ENCODE measurements around the gene ELL.

ELL gene

GRCh38 chr19:18481505-18482222 is 40.2 kb downstream of the ELL start:
- Histone ChIP-seq H3K9ac (no peak overlapping the region), H3K4me2 (no peak overlapping the region), H2AFZ (ENCODE audit: low read depth) (no peak overlapping the region), H3K36me3 (ENCODE audit: insufficient read depth) (no peaks in the 10 kb centered on the region), H3K4me1 (ENCODE audit: low read depth, poor library complexity, severe bottlenecking) (peaks cover 17% of the 10 kb centered on the region), H3K79me2 (ENCODE audit: insufficient read depth, low read depth) (peaks cover 98% of the 10 kb centered on the region), H3K27ac (no peak overlapping the region), H4K20me1 (ENCODE audit: insufficient read depth) (peaks cover 66% of the 10 kb centered on the region), H3K27me3 (ENCODE audit: insufficient read depth, low read depth) (no peaks in the 10 kb centered on the region), H3K4me3 (IDR thresholded peaks at IDR 0.05; ENCODE audit: insufficient read depth, low read depth, low read length) (no peak overlapping the region)
- TF ChIP-seq, protein P1, sequence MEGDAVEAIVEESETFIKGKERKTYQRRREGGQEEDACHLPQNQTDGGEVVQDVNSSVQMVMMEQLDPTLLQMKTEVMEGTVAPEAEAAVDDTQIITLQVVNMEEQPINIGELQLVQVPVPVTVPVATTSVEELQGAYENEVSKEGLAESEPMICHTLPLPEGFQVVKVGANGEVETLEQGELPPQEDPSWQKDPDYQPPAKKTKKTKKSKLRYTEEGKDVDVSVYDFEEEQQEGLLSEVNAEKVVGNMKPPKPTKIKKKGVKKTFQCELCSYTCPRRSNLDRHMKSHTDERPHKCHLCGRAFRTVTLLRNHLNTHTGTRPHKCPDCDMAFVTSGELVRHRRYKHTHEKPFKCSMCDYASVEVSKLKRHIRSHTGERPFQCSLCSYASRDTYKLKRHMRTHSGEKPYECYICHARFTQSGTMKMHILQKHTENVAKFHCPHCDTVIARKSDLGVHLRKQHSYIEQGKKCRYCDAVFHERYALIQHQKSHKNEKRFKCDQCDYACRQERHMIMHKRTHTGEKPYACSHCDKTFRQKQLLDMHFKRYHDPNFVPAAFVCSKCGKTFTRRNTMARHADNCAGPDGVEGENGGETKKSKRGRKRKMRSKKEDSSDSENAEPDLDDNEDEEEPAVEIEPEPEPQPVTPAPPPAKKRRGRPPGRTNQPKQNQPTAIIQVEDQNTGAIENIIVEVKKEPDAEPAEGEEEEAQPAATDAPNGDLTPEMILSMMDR (conservative IDR thresholded peaks at IDR 0.05; ENCODE audit: low read depth, low read length) = no peak

GRCh38 chr19:18480006-18480691 is 41.7 kb downstream of the ELL start:
- peaks cover 96% of the 10 kb centered on the region for H3K79me2 ChIP-seq (ENCODE audit: insufficient read depth, low read depth)
- no peak overlapping the region for H3K4me3 ChIP-seq (IDR thresholded peaks at IDR 0.05; ENCODE audit: insufficient read depth, low read depth, low read length)

GRCh38 chr19:18478545-18479311 is 43.1 kb downstream of the ELL start:
- TF ChIP-seq, protein P1 (conservative IDR thresholded peaks at IDR 0.05; ENCODE audit: low read depth, low read length) = no peak
- H3K79me2 ChIP-seq (ENCODE audit: insufficient read depth, low read depth) = peaks cover 98% of the 10 kb centered on the region
- H2AFZ ChIP-seq (ENCODE audit: low read depth) = no peak overlapping the region
- no peaks in the 10 kb centered on the region for H3K27me3 ChIP-seq (ENCODE audit: insufficient read depth, low read depth)
- H3K27ac ChIP-seq = no peak overlapping the region
- no peak overlapping the region for H3K9ac ChIP-seq
- H3K4me1 ChIP-seq (ENCODE audit: low read depth, poor library complexity, severe bottlenecking) = peaks cover 17% of the 10 kb centered on the region
- no peaks in the 10 kb centered on the region for H3K36me3 ChIP-seq (ENCODE audit: insufficient read depth)
- no peak overlapping the region for H3K4me3 ChIP-seq (IDR thresholded peaks at IDR 0.05; ENCODE audit: insufficient read depth, low read depth, low read length)
- no peak overlapping the region for H3K4me2 ChIP-seq
- peaks cover 50% of the 10 kb centered on the region for H4K20me1 ChIP-seq (ENCODE audit: insufficient read depth)

More at GRCh38 chr19:18480006-18480691, 41.7 kb downstream of the ELL start:
- no peaks in the 10 kb centered on the region for H3K36me3 ChIP-seq (ENCODE audit: insufficient read depth)
- H3K4me1 ChIP-seq (ENCODE audit: low read depth, poor library complexity, severe bottlenecking) = peaks cover 17% of the 10 kb centered on the region
- no peaks in the 10 kb centered on the region for H3K27me3 ChIP-seq (ENCODE audit: insufficient read depth, low read depth)
- TF ChIP-seq, protein P1 (conservative IDR thresholded peaks at IDR 0.05; ENCODE audit: low read depth, low read length) = no peak
- no peak overlapping the region for H3K27ac ChIP-seq
- no peak overlapping the region for H3K9ac ChIP-seq
- no peak overlapping the region for H2AFZ ChIP-seq (ENCODE audit: low read depth)
- H4K20me1 ChIP-seq (ENCODE audit: insufficient read depth) = peaks cover 54% of the 10 kb centered on the region
- no peak overlapping the region for H3K4me2 ChIP-seq

DNA sequence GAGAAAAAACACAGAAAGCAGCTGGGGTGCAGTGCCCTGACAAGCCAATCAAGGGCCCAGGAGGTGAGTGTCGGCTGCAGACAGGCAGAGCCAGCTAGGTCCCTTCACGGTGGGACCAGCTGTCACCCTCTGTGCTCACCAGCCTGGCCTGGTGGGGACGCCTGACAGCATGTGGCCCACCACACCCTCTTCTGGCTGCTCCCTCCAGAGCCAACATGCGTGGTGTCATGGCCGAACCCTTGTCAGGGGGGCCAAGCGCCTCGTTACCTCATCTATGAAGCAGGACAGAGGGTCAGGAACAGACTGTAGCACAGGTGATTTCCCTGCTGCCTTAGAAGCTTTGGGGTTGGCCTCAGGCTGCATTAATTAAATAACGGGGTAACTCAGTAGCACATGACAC is 43.9 kb downstream of the ELL start:
- no peak overlapping the region for H3K27ac ChIP-seq
- H2AFZ ChIP-seq (ENCODE audit: low read depth) = no peak overlapping the region
- H3K36me3 ChIP-seq (ENCODE audit: insufficient read depth) = no peaks in the 10 kb centered on the region
- H3K4me2 ChIP-seq = no peak overlapping the region
- TF ChIP-seq, protein P1 (conservative IDR thresholded peaks at IDR 0.05; ENCODE audit: low read depth, low read length) = no peak
- no peak overlapping the region for H3K9ac ChIP-seq
- no peak overlapping the region for H3K4me3 ChIP-seq (IDR thresholded peaks at IDR 0.05; ENCODE audit: insufficient read depth, low read depth, low read length)
- H3K27me3 ChIP-seq (ENCODE audit: insufficient read depth, low read depth) = no peaks in the 10 kb centered on the region
- peaks cover 17% of the 10 kb centered on the region for H3K4me1 ChIP-seq (ENCODE audit: low read depth, poor library complexity, severe bottlenecking)
- peaks cover 98% of the 10 kb centered on the region for H3K79me2 ChIP-seq (ENCODE audit: insufficient read depth, low read depth)
- H4K20me1 ChIP-seq (ENCODE audit: insufficient read depth) = peaks cover 47% of the 10 kb centered on the region
